CD14-positive monocyte (primary cell): ENCODE measurements around the gene SERTM2. TPM values are rescaled to one million over a fixed set of nuclear protein-coding genes. Genes with fewer than 3 reads are reported as not detected.

Experiments
- DNase-seq, 3 donors: peaks; one replicate each; pipeline ENCODE4 v3.0.0-alpha.2; 2011 to 2022
- H2AFZ ChIP-seq: 2 replicates; pipeline ENCODE4 v1.6.0; 2012; ENCODE audit warnings: mild to moderate bottlenecking, low read depth, low read length, inconsistent platforms; ENCODE audit not compliant: insufficient read depth, poor library complexity, severe bottlenecking
- H3K27ac ChIP-seq, 2 donors: 1 replicate in 1 of 2; 2 replicates in 1 of 2; pipeline ENCODE4 v1.5.1; 2012 to 2013; ENCODE audit warnings: low read length in 2 of 2, control low read depth in 1 of 2, inconsistent platforms in 1 of 2, low read depth in 1 of 2, mild to moderate bottlenecking in 1 of 2
- H3K27me3 ChIP-seq, 2 donors: one replicate each; pipeline versions ENCODE4 v1.6.0 to v1.6.1; 2011 to 2013; ENCODE audit warnings: low read length in 2 of 2; ENCODE audit not compliant: control insufficient read depth in 2 of 2, insufficient read depth in 2 of 2
- H3K36me3 ChIP-seq, 2 donors: replicated peaks in 1 of 2; 1 replicate in 1 of 2; 2 replicates in 1 of 2; pipeline versions ENCODE4 v1.5.1 to v1.6.1; 2012 to 2013; ENCODE audit warnings: low read length in 2 of 2, control low read depth in 1 of 2, inconsistent platforms in 1 of 2, mild to moderate bottlenecking in 1 of 2; ENCODE audit not compliant: insufficient read depth in 2 of 2, control insufficient read depth in 1 of 2
- H3K4me1 ChIP-seq, 2 donors: 1 replicate in 1 of 2; 2 replicates in 1 of 2; pipeline versions ENCODE4 v1.5.1 to v1.6.1; 2012 to 2013; ENCODE audit warnings: low read length in 2 of 2, control low read depth in 1 of 2, inconsistent platforms in 1 of 2, mild to moderate bottlenecking in 1 of 2, moderate library complexity in 1 of 2; ENCODE audit not compliant: insufficient read depth in 2 of 2, control insufficient read depth in 1 of 2
- H3K4me2 ChIP-seq: replicated peaks from 2 replicates; pipeline ENCODE3; 2012; ENCODE audit warnings: low read length, moderate library complexity, mild to moderate bottlenecking; ENCODE audit not compliant: poor library complexity, severe bottlenecking; ENCODE audit errors: extremely low read depth
- H3K4me3 ChIP-seq, 3 experiments: fragments of 200-600 bp in 1 of 3; sonication (generic) in 1 of 3; replicated peaks in 1 of 3; 1 replicate in 2 of 3; 2 replicates in 1 of 3; pipeline ENCODE4 v1.5.1; 2011 to 2013; ENCODE audit warnings: low read length in 3 of 3, mild to moderate bottlenecking in 3 of 3, control low read depth in 2 of 3, low read depth in 2 of 3, inconsistent platforms in 1 of 3, moderate library complexity in 1 of 3
- H3K79me2 ChIP-seq: 2 replicates; pipeline ENCODE4 v1.6.0; 2012; ENCODE audit warnings: mild to moderate bottlenecking, control low read depth, inconsistent platforms, low read length, moderate library complexity; ENCODE audit not compliant: insufficient read depth
- H3K9ac ChIP-seq: 2 replicates; pipeline ENCODE4 v1.6.0; 2017; ENCODE audit warnings: low read length, mild to moderate bottlenecking; ENCODE audit not compliant: insufficient read depth, poor library complexity, severe bottlenecking
- H3K9me3 ChIP-seq, 2 donors: replicated peaks in 1 of 2; 1 replicate in 1 of 2; 2 replicates in 1 of 2; pipeline versions ENCODE4 v1.5.1 to v1.6.1; 2012 to 2013; ENCODE audit warnings: low read length in 2 of 2, control low read depth in 1 of 2; ENCODE audit not compliant: control insufficient read depth in 1 of 2, insufficient read depth in 1 of 2
- H4K20me1 ChIP-seq: 2 replicates; pipeline ENCODE4 v1.6.0; 2012; ENCODE audit warnings: mild to moderate bottlenecking, low read length, control low read depth, moderate library complexity; ENCODE audit not compliant: insufficient read depth
- H3K27ac Mint-ChIP-seq, 7 donors: one replicate each; pipeline ENCODE4 v1.8.0; 2020; ENCODE audit warnings: mild to moderate bottlenecking in 7 of 7, mixed read lengths in 7 of 7, moderate library complexity in 6 of 7, inconsistent platforms in 2 of 7
- H3K27me3 Mint-ChIP-seq, 3 donors: one replicate each; pipeline ENCODE4 v1.8.0; 2021 to 2022; ENCODE audit warnings: low read depth in 3 of 3, mild to moderate bottlenecking in 3 of 3, mixed read lengths in 3 of 3, moderate library complexity in 3 of 3, inconsistent platforms in 1 of 3
- H3K36me3 Mint-ChIP-seq, 2 donors: one replicate each; pipeline ENCODE4 v1.8.0; 2020; ENCODE audit warnings: mixed read lengths in 2 of 2, inconsistent platforms in 1 of 2, mild to moderate bottlenecking in 1 of 2
- H3K4me1 Mint-ChIP-seq: one replicate; pipeline ENCODE4 v1.8.0; 2020; ENCODE audit warnings: mild to moderate bottlenecking, mixed read lengths
- H3K4me3 Mint-ChIP-seq, 2 donors: one replicate each; pipeline ENCODE4 v1.8.0; 2020; ENCODE audit warnings: mild to moderate bottlenecking in 2 of 2, mixed read lengths in 2 of 2, moderate library complexity in 1 of 2
- H3K9me3 Mint-ChIP-seq, 7 donors: one replicate each; pipeline ENCODE4 v1.8.0; 2020 to 2022; ENCODE audit warnings: mixed read lengths in 7 of 7, mild to moderate bottlenecking in 6 of 7, moderate library complexity in 6 of 7, inconsistent platforms in 2 of 7
- WGBS: methylation state at CpG from one replicate; pipeline ENCODE4 v1.1.5; 2013; ENCODE audit warnings: missing lambda C conversion rate; ENCODE audit not compliant: insufficient coverage; 5-methylcytosine and 5-hydroxymethylcytosine counted together
- intact Hi-C, 2 donors: fragments of 100-400 bp; cut with micrococcal nuclease; formaldehyde crosslinking; loops; one replicate each; pipeline versions ENCODE4 v1.15.0 to v1.15.1; 2023
- polyA plus RNA-seq, 3 donors: library from polyadenylated mRNA; depleted of rRNA in 1 of 3; unstranded in 2 of 3; stranded (reverse) in 1 of 3; fragments of 300-500 nt in 2 of 3; fragments of >200 nt in 1 of 3; fragmentation: Illumina TruSeq in 2 of 3; gene quantifications; 1 replicate in 2 of 3; 2 replicates in 1 of 3; pipeline ENCODE4 v1.2.3, GENCODE V29; 2012 to 2021
- TF ChIP-seq, protein P1 (sequence below): fragments of 200-600 bp; IDR thresholded peaks from one replicate; pipeline ENCODE4 v1.8.0; 2022; ENCODE audit warnings: antibody characterized with exemption, mild to moderate bottlenecking

The SERTM2 gene
- polyA plus RNA-seq, 3 donors: not detected

- Mint-ChIP-seq H3K27ac (no peak overlapping the region), H3K4me1 (no peaks in the 10 kb centered on the region), H3K4me3 (no peak overlapping the region), H3K9me3 (peaks cover 0 to 3% (median 0%) of the 10 kb centered on the region in 7 donors), H3K36me3 (no peaks in the 10 kb centered on the region), H3K27me3 (peaks cover 0 to 3% (median 0%) of the 10 kb centered on the region in 3 donors)
- Histone ChIP-seq H3K9ac (no peak overlapping the region), H2AFZ (no peak overlapping the region), H3K9me3 (no peaks in the 10 kb centered on the region), H3K27me3 (no peaks in the 10 kb centered on the region), H4K20me1 (no peaks in the 10 kb centered on the region), H3K4me2 (no peak overlapping the region), H3K27ac (no peak overlapping the region), H3K36me3 (no peaks in the 10 kb centered on the region), H3K4me3 (no peak overlapping the region), H3K79me2 (no peaks in the 10 kb centered on the region), H3K4me1 (no peaks in the 10 kb centered on the region)
- no peak for DNase-seq
- intact Hi-C loops: no loop called here
- TF ChIP-seq, protein P1, sequence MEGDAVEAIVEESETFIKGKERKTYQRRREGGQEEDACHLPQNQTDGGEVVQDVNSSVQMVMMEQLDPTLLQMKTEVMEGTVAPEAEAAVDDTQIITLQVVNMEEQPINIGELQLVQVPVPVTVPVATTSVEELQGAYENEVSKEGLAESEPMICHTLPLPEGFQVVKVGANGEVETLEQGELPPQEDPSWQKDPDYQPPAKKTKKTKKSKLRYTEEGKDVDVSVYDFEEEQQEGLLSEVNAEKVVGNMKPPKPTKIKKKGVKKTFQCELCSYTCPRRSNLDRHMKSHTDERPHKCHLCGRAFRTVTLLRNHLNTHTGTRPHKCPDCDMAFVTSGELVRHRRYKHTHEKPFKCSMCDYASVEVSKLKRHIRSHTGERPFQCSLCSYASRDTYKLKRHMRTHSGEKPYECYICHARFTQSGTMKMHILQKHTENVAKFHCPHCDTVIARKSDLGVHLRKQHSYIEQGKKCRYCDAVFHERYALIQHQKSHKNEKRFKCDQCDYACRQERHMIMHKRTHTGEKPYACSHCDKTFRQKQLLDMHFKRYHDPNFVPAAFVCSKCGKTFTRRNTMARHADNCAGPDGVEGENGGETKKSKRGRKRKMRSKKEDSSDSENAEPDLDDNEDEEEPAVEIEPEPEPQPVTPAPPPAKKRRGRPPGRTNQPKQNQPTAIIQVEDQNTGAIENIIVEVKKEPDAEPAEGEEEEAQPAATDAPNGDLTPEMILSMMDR: no peak
- no CpG with 5 or more reads among the region's 1 CpG for WGBS
Observed at GRCh38 chrX:111561851-111562250, 50.4 kb downstream of the SERTM2 start.

DNA sequence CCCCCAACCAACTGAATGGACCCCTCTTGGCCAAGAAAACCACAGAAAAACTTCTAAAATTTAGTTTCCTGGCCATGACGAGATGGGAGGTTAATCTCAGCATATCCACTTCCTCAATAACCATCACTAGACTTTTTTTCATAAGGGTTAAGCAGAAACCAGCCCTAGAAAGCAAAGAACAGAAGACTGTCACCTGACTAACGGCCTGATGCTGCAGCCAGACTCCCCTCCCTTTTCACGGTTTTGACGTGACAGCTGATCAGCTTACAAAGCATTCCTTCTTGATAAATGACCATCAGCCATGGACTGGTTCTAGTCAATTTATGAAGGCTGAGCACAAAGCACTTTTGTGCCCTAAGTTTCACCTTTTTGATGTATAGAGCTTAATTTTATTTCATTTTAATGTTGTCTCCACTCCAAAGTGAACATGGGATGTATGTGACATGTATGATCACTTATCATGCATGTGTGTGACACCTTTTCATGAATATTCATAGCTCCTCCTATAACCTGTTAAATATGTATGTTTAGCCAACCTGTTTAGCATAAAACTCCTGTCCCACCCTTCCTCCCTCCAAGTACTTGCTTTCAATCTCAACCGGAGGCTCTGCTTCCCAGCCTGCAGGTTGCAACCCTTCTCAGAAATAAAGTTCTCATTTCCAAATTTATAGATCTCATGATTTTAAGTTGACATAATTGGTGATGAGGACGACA lies 56.3 kb downstream of the SERTM2 start:
- intact Hi-C loops: no loop called here
- Histone ChIP-seq H3K27ac (no peak overlapping the region), H3K36me3 (no peaks in the 10 kb centered on the region), H3K9me3 (no peaks in the 10 kb centered on the region), H2AFZ (no peak overlapping the region), H3K79me2 (no peaks in the 10 kb centered on the region), H4K20me1 (no peaks in the 10 kb centered on the region), H3K4me1 (no peaks in the 10 kb centered on the region), H3K4me2 (no peak overlapping the region), H3K4me3 (no peak overlapping the region), H3K27me3 (no peaks in the 10 kb centered on the region), H3K9ac (no peak overlapping the region)
- Mint-ChIP-seq H3K9me3 (peaks cover 0 to under 1% (median 0%) of the 10 kb centered on the region in 7 donors), H3K4me3 (no peak overlapping the region), H3K36me3 (no peaks in the 10 kb centered on the region), H3K27ac (no peak overlapping the region), H3K27me3 (peaks cover 0 to 2% (median 1%) of the 10 kb centered on the region in 3 donors), H3K4me1 (no peaks in the 10 kb centered on the region)
- WGBS: no CpG with 5 or more reads among the region's 6 CpGs
- no peak for DNase-seq
- TF ChIP-seq, protein P1: no peak
